Raji (cell line): Measurements from ENCODE around the gene GCNT1.

Experiments used
- POLR2A ChIP-seq: IDR thresholded peaks from 2 replicates; pipeline ENCODE4 v1.6.1; 2011; ENCODE audit warnings: low read depth, low read length, control low read depth; ENCODE audit not compliant: insufficient read depth

The GCNT1 gene

DNA sequence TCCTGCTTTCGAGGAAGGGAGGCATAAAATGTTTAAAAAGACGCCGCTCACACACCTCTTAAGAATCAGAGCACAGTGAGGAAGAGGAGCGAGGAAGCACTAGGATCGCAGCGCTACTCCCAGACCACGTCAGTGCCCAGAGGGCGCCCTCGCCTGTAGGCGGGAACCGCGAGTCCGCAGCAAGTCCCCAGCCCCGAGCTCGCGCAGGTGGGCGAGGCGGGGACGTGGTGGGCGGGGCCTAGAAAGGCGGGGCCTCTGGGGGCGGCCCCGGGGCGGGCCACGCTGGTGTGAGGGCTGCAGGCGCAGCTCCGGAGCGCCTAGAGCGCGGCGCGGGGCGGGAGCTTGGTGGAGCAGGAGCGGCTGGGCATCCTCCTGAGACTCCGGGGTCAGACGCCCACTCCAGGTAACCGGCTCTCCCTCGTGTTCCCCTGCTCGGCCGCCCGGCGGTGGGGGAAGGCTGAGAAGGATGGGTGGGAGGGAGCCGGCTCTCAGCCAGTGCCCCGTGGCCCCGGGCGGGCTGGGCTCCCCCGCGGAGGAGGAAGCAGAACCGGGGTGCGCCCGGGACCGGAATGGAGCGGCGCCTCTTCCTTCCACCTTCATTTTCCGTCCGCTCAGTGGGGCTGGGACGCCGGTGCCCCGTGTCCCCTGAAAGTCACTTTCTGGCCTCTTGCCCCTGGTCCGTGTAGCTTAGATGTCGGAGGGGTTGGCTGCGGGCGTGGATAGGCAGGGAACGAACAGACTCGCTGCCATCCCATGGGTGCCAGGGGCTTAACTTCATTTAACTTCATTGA, at the start of gene GCNT1:
TSS of gene GCNT1 (plus strand) at position 280 of the 791 bp plus-strand sequence. CDS start 43,200 bp downstream, outside the sequence.
- peak; percentile 75 for TF ChIP-seq POLR2A

DNA sequence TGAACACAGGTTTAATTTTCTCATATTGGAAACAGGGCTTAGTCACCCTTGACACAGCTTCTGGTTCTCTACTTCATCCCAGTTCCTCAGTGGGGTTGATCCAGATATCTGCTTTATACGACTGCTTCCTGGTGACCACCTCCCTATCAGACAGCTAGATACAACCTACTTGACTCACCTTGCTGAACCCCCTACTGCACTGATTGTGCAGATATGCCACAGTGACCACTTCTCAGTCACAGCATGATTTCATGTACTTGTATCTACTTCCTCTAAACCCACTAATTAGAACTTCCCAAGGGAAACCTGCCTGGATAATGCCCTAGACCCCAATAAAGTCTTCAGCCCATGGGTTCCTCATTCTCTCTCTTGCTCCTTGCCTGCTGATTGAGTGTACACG, 46.3 kb upstream of the GCNT1 start:
- no peak for TF ChIP-seq POLR2A

DNA sequence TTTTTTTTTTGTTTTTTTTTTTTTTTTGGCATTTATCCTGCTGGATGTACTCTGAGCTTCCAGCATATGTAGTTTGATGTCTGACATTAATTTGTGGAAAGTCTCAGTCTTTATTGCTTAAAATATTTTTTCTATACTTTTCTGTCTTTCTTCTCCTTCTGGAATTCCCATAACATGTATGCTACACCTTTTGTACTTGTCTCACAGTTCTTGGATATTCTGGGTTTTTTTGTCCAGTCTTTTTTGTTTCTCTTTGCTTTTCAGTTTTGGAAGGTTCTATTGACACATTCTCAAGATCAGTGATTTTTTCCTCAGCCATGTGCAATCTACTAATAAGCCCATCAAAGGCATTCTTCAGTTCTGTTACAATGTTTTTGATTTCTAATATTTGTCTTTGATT, 45.3 kb upstream of the GCNT1 start:
- no peak for TF ChIP-seq POLR2A

DNA sequence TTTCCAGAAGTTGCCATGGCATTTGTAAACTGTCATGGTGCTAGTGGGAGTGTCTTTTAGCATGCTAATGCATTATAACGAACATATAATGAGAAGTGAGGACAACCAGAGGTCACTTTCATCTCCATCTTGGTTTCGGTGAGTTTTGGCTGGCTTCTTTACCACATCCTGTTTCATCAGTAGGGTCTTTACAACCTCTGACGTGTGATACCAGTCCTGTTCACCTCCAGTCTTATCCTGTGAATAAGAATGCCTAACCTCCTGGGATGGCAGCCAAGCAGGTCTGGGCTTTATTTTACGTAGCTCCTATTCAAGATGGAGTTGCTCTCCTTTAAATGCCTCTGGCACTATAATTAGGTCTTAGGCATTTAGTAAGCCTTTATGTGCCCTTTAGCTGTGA, 44.3 kb upstream of the GCNT1 start:
- TF ChIP-seq POLR2A: no peak

DNA sequence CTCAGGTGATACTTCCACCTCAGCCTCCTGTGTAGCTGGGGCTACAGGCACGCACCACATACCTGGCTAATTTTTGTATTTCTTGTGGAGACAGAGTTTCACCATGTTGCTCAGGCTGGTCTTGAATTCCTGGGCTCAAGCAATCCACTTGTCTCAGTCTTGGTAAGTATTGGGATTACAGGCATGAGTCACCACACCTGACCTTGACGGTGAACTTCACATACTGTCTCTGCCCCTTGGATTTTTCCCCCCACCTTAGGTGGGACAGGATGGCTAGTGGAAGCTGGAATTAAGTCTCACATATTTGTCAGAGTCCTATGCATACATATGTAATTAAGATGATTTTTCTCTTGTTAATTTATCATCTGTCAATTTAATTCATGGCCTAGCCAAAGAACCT, 43.8 kb upstream of the GCNT1 start:
- no peak for TF ChIP-seq POLR2A

DNA sequence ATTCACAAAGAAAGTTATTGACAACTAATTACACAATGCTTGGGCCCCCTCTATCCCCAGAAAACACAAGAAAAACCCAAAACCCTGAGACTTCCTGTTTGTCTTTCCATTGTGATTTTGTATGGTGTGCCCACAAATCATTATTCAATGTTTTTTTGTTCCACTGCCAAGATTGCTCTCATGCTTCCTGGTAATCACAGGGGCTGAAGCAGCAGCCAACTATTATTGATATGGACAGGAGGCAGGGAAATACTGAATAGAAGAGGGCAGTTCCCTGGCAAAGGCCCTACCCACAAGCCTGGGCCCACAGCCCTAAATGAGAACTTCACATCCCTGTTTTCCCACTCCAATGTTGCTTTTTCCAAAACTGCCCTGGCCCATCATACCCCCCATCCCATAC, 43.3 kb upstream of the GCNT1 start:
- no peak for TF ChIP-seq POLR2A

DNA sequence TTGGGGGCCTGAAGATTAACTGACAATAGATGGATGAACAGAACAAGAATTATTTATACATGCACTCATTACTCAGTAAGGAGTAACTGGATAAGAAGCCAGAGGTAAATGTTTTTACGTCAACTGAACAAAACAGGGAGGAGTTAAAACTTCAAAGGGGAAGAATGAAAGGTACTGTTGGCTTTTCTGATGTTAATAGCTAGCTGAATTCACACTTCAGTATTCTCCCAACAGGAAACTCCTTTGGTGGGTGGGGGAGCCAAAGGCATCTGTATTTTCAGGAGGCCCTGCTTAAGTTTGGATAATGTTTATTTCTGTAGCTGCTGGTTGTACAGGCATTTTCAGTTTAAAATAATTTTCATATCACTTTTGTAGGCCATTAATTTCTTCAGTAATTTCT, 41.6 kb upstream of the GCNT1 start:
- no peak for TF ChIP-seq POLR2A

DNA sequence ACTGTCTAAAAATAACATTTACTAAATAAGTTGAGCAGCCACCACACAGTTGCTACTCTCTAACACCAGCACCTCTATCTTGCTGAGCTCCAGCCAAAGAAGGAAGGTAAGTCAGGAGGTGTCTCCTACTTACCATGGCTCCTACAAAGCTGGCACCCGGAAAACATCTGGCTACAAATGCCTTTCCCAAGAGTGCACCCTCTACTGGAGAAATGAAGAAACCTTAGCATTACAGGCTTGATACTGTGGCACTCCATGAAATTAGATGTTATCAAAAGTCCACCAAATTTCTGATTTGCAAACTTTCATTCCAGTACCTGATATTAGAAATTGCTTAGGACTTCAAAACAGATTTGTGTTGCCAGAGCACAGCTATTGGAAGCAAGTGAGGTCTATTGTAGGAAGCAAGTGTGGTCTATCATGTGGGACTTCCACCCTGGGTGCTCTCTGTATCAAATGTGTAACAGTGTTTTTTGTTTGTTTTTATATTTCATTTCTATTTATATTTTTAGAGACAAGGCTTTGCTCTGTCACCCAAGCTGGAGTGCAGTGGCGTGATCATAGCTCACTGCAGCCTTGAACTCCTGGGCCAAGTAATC, 39.1 kb upstream of the GCNT1 start:
- no peak for TF ChIP-seq POLR2A

DNA sequence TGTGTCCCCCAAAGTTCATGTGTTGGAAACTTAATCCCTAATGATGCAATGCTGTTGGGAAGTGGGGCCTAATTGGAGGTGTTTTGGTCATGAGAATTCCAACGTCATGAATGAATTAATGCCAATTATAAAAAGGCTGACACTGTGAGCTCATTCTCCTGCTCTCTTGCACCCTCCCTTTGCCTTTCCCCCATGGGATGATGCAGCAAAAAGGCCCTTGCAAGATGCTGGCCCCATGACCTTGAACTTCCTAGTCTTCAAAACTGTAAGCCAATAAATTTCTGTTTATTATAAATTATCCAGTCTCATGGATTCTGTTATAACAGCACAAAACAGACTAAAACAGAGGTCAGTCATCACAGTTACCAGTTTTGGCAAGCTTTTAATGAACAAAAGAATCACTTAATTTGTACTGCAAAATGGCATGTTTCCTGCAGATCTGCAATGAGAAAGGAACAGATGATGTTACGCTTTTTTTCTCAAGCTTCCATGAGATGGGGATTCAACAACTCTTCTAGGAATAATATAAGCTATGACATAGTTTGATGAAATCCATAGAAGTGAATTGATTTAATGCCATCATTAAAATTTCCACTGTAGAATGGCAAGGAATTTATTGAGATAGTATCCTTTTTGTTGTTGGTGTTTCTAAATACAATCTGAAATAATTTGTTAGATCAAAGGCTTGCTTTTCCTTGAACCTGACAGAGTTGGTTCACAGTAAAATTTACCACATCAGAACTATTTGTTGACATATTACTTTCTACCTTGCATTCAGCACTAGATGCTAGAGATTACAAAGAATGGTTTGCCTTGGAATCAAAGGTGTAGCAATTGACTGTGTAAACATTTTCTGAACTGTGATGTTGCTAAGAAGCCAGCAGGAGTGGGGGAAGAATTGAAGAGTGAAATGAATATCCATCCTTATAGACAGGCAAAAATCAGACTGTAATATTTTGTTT, 35.5 kb upstream of the GCNT1 start:
- TF ChIP-seq POLR2A: no peak

DNA sequence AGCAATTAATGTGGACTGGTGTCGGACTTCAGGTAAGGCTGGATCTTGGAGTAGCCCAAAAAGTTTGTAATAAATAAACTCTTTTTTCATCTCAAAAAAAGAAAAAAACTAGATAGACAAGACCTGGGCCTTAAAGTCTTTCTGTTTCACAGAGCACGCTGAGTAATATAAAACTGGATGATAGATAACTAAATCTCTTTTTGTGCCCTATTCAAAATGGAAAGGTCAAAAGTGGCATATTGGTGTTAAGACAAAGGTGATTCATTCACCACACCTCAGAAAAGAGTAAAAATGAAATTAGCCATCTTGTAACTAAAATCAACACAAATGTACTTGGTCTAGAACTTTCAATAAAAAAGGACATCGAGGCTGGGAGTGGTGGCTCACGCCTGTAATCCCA, 34.5 kb upstream of the GCNT1 start:
- TF ChIP-seq POLR2A: no peak

DNA sequence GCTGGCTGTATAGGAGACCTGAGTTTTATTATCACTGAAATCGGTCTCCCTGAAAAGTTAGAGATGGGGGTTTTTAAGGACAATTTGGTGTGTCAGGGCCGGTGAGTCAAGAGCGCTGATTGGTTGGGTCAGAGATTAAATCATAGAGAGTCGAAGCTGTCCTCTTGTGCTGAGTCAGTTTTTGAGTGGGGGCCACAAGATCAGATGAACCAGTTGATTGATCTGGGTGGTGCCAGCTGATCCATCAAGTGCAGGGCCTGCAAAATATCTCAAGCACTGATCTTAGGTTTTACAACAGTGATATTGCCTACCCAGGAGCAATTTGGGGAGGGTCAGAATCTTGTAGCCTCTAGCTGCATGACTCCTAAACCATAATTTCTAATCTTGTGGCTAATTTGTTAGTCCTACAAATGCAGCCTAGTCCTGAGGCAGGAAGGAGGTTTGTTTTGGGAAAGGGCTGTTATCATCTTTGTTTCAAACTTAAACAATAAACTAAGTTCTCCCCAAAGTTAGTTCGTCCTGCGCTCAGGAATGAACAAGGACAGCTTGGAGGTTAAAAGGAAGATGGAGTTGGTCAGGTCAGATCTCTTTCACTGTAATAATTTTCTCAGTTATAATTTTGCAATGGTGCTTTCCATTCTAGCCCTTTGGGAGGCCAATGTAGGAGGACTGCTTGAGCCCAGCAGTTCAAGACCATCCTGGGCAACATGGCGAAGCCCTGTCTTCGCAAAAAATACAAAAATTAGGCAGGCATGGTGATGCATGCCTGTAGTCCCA, 33.1 kb upstream of the GCNT1 start:
- TF ChIP-seq POLR2A: no peak

DNA sequence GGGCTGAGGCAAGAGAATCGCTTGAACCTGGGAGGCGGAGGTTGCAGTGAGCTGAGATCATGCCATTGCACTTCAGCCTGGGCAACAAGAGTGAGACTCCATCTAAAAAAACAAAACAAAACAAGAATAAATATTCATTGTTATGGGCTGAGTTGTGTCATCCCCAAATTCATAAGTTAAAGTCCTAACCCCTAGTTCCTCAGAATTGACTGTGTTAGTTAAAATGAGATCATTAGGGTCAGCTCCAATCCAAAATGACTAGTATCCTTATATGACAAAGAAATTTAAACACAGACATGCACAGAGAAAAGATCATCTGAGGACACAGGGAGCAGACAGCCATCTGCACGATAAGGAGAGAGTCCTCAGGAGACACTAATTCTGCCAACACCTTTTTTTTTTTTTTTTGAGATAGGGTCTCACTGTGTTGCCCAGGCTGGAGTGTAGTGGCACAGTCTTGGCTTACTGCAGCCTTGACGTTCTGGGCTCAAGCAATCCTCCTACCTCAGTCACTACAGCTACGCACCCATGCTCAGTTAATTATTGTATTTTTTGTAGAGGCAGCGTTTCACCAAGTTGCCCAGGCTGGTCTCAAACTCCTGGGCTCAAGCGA, 32.1 kb upstream of the GCNT1 start:
- TF ChIP-seq POLR2A: no peak

DNA sequence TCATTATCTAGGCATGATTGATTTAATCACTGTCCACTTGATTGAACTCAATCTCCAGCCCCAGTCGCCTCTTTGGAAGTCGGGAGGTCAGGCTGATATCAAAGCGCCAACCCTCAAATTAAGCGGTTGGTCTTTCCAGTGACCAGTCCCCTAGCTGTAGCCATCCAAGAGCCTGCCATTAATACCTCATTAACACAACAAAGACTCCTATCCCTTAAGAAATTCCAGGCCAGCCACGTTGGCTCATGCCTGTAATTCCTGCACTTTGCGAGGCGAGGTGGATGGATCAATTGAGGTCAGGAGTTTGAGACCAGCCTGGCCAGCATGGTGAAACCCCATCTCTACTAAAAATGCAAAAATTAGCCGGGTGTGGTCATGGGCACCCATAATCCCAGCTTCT, 27.4 kb upstream of the GCNT1 start:
- no peak for TF ChIP-seq POLR2A

DNA sequence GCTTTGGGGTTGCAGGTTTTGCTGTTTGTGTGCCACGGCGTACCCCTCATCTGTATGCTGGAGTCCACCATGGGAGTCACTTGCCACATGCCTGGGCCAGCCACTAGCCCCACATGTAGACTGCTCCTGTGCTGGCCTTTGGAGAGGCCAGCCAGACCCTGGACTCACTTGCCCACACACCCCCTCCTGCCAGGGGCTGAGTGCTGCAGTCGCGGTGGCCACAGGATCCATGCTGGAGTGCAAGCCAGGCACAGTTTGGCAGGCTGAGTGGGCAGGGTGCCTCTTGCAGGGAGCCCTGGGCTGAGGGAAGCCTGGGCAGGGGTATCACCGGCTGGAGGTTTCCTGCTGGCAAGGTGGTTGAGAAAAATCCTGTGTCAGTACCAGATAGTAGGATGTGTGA, 25.6 kb upstream of the GCNT1 start:
- TF ChIP-seq POLR2A: no peak
